ENCODE measurements around the gene FBXO24.

DNA sequence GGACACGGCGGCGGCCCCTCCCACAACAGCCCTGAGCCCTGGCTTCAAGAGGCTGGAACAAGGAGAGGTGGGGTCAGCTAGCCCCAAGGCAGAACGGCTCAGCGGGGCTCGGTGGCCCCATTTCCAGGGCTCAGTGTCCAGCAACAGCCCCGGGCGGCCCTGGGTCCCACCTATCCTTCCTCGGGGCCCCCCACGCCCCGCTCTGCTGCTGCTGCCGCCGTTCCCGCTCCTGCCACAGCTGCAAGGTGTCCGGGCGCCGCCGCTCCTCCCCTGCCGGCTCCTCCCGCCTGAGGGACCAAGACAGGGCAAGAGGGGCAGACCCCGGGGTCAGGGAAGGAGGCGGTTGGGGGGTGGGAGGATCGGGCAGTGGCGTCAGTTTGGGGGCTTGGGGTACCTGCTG, 9.0 kb upstream of the FBXO24 start:
- TF ChIP-seq, protein P1, sequence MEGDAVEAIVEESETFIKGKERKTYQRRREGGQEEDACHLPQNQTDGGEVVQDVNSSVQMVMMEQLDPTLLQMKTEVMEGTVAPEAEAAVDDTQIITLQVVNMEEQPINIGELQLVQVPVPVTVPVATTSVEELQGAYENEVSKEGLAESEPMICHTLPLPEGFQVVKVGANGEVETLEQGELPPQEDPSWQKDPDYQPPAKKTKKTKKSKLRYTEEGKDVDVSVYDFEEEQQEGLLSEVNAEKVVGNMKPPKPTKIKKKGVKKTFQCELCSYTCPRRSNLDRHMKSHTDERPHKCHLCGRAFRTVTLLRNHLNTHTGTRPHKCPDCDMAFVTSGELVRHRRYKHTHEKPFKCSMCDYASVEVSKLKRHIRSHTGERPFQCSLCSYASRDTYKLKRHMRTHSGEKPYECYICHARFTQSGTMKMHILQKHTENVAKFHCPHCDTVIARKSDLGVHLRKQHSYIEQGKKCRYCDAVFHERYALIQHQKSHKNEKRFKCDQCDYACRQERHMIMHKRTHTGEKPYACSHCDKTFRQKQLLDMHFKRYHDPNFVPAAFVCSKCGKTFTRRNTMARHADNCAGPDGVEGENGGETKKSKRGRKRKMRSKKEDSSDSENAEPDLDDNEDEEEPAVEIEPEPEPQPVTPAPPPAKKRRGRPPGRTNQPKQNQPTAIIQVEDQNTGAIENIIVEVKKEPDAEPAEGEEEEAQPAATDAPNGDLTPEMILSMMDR (IDR thresholded peaks at IDR 0.05 in 8 of 11, conservative IDR thresholded peaks at IDR 0.05 in 3 of 11) = no peak
- no peak for TF ChIP-seq POLR2A (IDR thresholded peaks at IDR 0.05)
- peak in 1 of 3 donors; percentile 52 for TF ChIP-seq POLR2AphosphoS5 (IDR thresholded peaks at IDR 0.05)
